Subcutaneous adipose tissue (tissue), 4 donors: ENCODE data around the gene NFATC2. TPM values are rescaled to one million over a fixed set of nuclear protein-coding genes. Genes with fewer than 3 reads are reported as not detected.

Experiments
- CTCF ChIP-seq: fragments of 450-650 bp; IDR thresholded peaks from one replicate; pipeline ENCODE4 v1.5.1; 2016; ENCODE audit warnings: low read depth, mild to moderate bottlenecking, control low read depth, antibody characterized with exemption, moderate library complexity
- total RNA-seq, 4 donors: library from RNA; depleted of rRNA; stranded (reverse); fragments of >200 nt; gene quantifications; one replicate each; pipeline ENCODE4 v1.1.0, GENCODE V29; 2016

The NFATC2 gene
- total RNA-seq, 4 donors from 2014 or later, result 2.3 to 7.5 (median 5.8) TPM

GRCh38 chr20:51388227-51388626 is 154.3 kb downstream of the NFATC2 start:
- no peak for TF ChIP-seq CTCF

- TF ChIP-seq CTCF, result no peak
Measured at GRCh38 chr20:51387125-51387875, 155.2 kb downstream of the NFATC2 start.

- no peak for TF ChIP-seq CTCF
Measured at GRCh38 chr20:51386586-51386985, 155.9 kb downstream of the NFATC2 start.

- TF ChIP-seq CTCF, result no peak
Measured at GRCh38 chr20:51385646-51386530, 156.6 kb downstream of the NFATC2 start.

- TF ChIP-seq CTCF, result no peak
Measured at GRCh38 chr20:51384875-51385274, 157.6 kb downstream of the NFATC2 start.

GRCh38 chr20:51383891-51384510 is 158.5 kb downstream of the NFATC2 start:
- no peak for TF ChIP-seq CTCF
